Astrocyte (in vitro differentiated cells and primary cell): Measurements from ENCODE around the gene LAMA5. TPM values are rescaled to one million over a fixed set of nuclear protein-coding genes. Genes with fewer than 3 reads are reported as not detected.

Experiments used
- DNase-seq: peaks from one replicate; pipeline ENCODE4 v3.0.0-alpha.2; 2010; ENCODE audit warnings: low read depth
- FAIRE-seq: peaks from 2 replicates; lab custom pipeline; 2011; peaks lifted over from hg19 to GRCh38; lab: Jason Lieb, UNC
- H2AFZ ChIP-seq: 2 replicates; pipeline ENCODE4 v1.6.0; 2012; ENCODE audit warnings: low read depth, low read length, inconsistent platforms
- H3K27ac ChIP-seq: 2 replicates; pipeline ENCODE4 v1.5.1; 2011; ENCODE audit warnings: low read depth, low read length, inconsistent platforms
- H3K27me3 ChIP-seq: 2 replicates; pipeline ENCODE4 v1.6.0; 2011; ENCODE audit warnings: low read length, inconsistent platforms; ENCODE audit not compliant: insufficient read depth
- H3K36me3 ChIP-seq: 2 replicates; pipeline ENCODE4 v1.5.1; 2011; ENCODE audit warnings: low read length, inconsistent platforms; ENCODE audit not compliant: insufficient read depth
- H3K4me1 ChIP-seq: 2 replicates; pipeline ENCODE4 v1.5.1; 2011; ENCODE audit warnings: low read length, inconsistent platforms; ENCODE audit not compliant: insufficient read depth
- H3K4me2 ChIP-seq: 2 replicates; pipeline ENCODE4 v1.6.0; 2012; ENCODE audit warnings: low read length, inconsistent platforms
- H3K4me3 ChIP-seq: 2 replicates; pipeline ENCODE4 v1.5.1; 2011; ENCODE audit warnings: low read depth, mild to moderate bottlenecking, low read length, inconsistent platforms; ENCODE audit not compliant: insufficient read depth
- H3K79me2 ChIP-seq: 2 replicates; pipeline ENCODE4 v1.6.0; 2012; ENCODE audit warnings: mild to moderate bottlenecking, low read length, inconsistent platforms; ENCODE audit not compliant: insufficient read depth
- H3K9ac ChIP-seq: 2 replicates; pipeline ENCODE4 v1.6.0; 2012; ENCODE audit warnings: mild to moderate bottlenecking, low read length, inconsistent platforms
- H3K9me3 ChIP-seq: 2 replicates; pipeline ENCODE4 v1.5.1; 2012; ENCODE audit warnings: low read depth, mild to moderate bottlenecking, low read length, inconsistent platforms; ENCODE audit not compliant: insufficient read depth
- H4K20me1 ChIP-seq: 2 replicates; pipeline ENCODE4 v1.6.0; 2012; ENCODE audit warnings: low read length, inconsistent platforms; ENCODE audit not compliant: insufficient read depth
- H3K27ac Mint-ChIP-seq: one replicate; pipeline ENCODE4 v1.8.0; 2021; ENCODE audit warnings: mild to moderate bottlenecking, mixed read lengths; ENCODE audit not compliant: unreplicated experiment
- H3K27me3 Mint-ChIP-seq: one replicate; pipeline ENCODE4 v1.8.0; 2021; ENCODE audit warnings: low read depth, mixed read lengths; ENCODE audit not compliant: unreplicated experiment
- H3K36me3 Mint-ChIP-seq: one replicate; pipeline ENCODE4 v1.8.0; 2021; ENCODE audit warnings: low read depth, mixed read lengths; ENCODE audit not compliant: unreplicated experiment
- H3K4me1 Mint-ChIP-seq: one replicate; pipeline ENCODE4 v1.8.0; 2021; ENCODE audit warnings: low read depth, mixed read lengths; ENCODE audit not compliant: unreplicated experiment
- H3K4me3 Mint-ChIP-seq: one replicate; pipeline ENCODE4 v1.8.0; 2021; ENCODE audit warnings: mild to moderate bottlenecking, moderate library complexity, mixed read lengths; ENCODE audit not compliant: unreplicated experiment
- H3K9me3 Mint-ChIP-seq: one replicate; pipeline ENCODE4 v1.8.0; 2021; ENCODE audit warnings: mild to moderate bottlenecking, mixed read lengths; ENCODE audit not compliant: unreplicated experiment
- CTCF ChIP-seq: IDR thresholded peaks from 2 replicates; pipeline ENCODE4 v1.5.1; 2011; ENCODE audit warnings: low read depth, mild to moderate bottlenecking, inconsistent platforms, low read length, moderate library complexity; ENCODE audit not compliant: insufficient read depth
- EZH2 ChIP-seq: IDR thresholded peaks from 2 replicates; pipeline ENCODE4 v1.6.1; 2012; ENCODE audit warnings: mild to moderate bottlenecking, low read length, inconsistent platforms; ENCODE audit not compliant: insufficient read depth
- total RNA-seq: library from RNA; stranded (reverse); gene quantifications from 2 replicates; pipeline ENCODE4 v1.2.1, GENCODE V29; 2021

LAMA5 gene
- total RNA-seq, 1 donor from 2014 or later: 350 TPM

- Mint-ChIP-seq H3K27ac (no peak overlapping the region), H3K4me1 (no peaks in the 10 kb centered on the region), H3K4me3 (no peak overlapping the region), H3K27me3 (no peaks in the 10 kb centered on the region), H3K36me3 (peaks cover 5% of the 10 kb centered on the region), H3K9me3 (no peaks in the 10 kb centered on the region)
- no peaks in the 10 kb centered on the region for H3K27me3 ChIP-seq
- H3K9me3 ChIP-seq: no peaks in the 10 kb centered on the region
- TF ChIP-seq EZH2 (no peak), CTCF (no peak)
- no peak overlapping the region for H3K9ac ChIP-seq
- no peaks in the 10 kb centered on the region for H3K36me3 ChIP-seq
- H2AFZ ChIP-seq: no peak overlapping the region
- no peak overlapping the region for H3K4me2 ChIP-seq
- no peaks in the 10 kb centered on the region for H3K79me2 ChIP-seq
- no peak overlapping the region for H3K27ac ChIP-seq
- FAIRE-seq: no peak
- H3K4me3 ChIP-seq: no peak overlapping the region
- no peaks in the 10 kb centered on the region for H3K4me1 ChIP-seq
- no peak for DNase-seq
- H4K20me1 ChIP-seq: peaks cover 1% of the 10 kb centered on the region
Observed at GRCh38 chr20:62398120-62398821, 31.2 kb upstream of the LAMA5 start.

GRCh38 chr20:62396367-62397239 is 29.5 kb upstream of the LAMA5 start:
- Mint-ChIP-seq H3K36me3 (peaks cover 3% of the 10 kb centered on the region), H3K27me3 (no peaks in the 10 kb centered on the region), H3K4me3 (no peak overlapping the region), H3K9me3 (no peaks in the 10 kb centered on the region), H3K4me1 (no peaks in the 10 kb centered on the region), H3K27ac (no peak overlapping the region)
- no peak overlapping the region for H3K9ac ChIP-seq
- H3K9me3 ChIP-seq: no peaks in the 10 kb centered on the region
- H3K4me2 ChIP-seq: no peak overlapping the region
- no peaks in the 10 kb centered on the region for H4K20me1 ChIP-seq
- H3K4me1 ChIP-seq: no peaks in the 10 kb centered on the region
- H3K27ac ChIP-seq: no peak overlapping the region
- no peaks in the 10 kb centered on the region for H3K27me3 ChIP-seq
- TF ChIP-seq EZH2 (no peak), CTCF (no peak)
- no peak for DNase-seq
- no peak overlapping the region for H3K4me3 ChIP-seq
- no peaks in the 10 kb centered on the region for H3K79me2 ChIP-seq
- no peak for FAIRE-seq
- no peak overlapping the region for H2AFZ ChIP-seq
- H3K36me3 ChIP-seq: no peaks in the 10 kb centered on the region
